HG03103 (cell line): ENCODE results near the gene MORN3.
"Not testable (repeated sequence)": the region's sequence is repeated elsewhere in the genome, so short reads cannot be mapped to it uniquely, and the experiment has no call there.

Experiments
- ATAC-seq: cut with Tn5 transposase; IDR thresholded peaks from one replicate; pipeline ENCODE4 v1.9.1; 2021; ENCODE audit warnings: low read depth; ENCODE audit not compliant: unreplicated experiment

The MORN3 gene

DNA sequence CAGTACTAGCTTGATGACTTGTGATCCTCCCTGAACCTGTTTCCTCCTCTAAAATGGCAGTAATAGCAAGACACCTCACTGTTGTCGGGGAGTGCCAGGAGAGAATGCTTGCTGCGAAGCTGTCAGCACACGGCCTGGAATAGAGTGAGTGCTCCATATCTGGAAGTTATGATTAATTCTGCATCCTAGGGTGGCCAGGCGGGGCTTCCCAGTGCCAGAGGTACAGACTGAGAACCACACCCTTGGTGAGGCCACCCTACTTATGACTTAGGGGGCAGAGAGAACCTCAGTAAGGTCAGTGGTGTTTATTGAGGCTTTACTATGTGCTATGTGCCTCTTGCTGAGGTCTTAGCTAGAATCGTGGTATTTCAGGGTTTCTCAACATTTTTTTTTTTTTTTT is 20.1 kb downstream of the MORN3 start:
- no peak for ATAC-seq

DNA sequence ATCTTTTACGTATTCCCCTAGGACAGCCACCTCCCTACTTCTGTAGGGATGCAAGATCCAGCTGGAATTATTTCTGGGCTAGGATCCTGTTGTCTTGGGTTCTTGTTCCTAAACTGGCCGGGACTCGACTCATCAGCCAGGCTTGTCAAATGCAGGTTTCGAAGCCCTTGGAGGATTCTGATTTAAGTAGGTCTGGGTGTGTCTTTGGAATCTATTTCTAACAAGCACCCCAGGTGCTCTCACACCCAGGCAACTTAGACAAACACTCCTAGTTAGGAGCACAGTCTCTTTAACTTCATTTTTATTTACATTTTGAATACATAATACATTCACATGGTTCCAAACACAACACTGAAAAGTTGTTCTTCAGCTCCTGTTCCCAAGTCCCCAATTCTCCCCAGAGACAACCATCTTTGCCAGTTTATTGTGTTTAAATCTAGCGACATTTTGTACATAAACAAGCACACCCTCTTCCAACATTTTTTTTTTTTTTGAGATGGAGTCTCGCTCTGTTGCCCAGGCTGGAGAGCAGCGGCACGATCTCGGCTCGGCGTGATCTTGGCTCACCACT is 20.9 kb downstream of the MORN3 start:
- no peak for ATAC-seq

- ATAC-seq, result no peak
Measured at GRCh38 chr12:121641343-121641630, 28.2 kb downstream of the MORN3 start.

DNA sequence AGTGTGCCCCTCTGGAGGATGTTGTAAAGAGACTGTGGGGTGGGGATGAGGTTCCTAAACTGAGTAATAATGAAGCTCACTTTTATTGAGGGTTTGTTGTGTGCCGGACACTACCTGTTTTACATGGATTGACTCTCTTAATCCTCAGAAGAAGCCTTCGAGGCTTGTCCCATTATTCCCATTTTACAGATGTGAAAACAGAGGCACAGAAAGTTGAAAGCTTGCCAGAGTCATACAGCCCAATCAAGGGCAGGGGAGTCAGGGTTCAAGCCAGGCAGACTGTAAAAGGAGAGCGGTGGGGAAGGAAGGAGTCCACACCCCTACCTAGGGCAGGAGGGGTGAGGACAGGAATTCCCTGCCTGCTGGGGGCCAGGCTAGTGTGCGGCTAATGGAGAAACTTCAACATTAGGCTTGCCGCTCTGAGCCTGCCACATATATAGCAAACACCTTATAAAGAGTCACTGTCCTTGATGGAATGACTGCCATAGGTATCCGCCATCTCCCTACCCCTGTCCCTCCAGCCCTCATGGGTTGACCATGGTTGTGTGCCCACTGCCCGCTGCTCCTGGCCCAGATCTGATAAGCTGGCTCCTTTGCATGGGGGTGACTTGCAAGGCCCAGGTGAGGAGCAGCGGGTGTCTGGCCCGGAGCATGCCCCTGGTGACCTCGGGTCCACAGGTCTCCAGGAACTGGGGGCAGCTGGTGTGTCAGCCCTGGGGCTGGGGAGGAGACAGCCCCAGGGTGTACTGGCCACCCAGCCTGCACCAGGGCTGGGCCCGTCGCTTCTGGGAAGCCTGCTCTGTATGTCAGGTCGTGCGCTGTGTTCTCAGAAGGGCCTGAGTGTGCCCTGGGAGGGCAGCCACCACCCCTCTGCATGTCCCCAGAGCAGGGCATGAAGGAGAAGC is 30.9 kb downstream of the MORN3 start:
- ATAC-seq, result no peak

- no peak for ATAC-seq
Measured at GRCh38 chr12:121637231-121637914, 32.1 kb downstream of the MORN3 start.

GRCh38 chr12:121634836-121635235 is 34.6 kb downstream of the MORN3 start:
- no peak for ATAC-seq

- ATAC-seq, result not testable (repeated sequence)
Measured at GRCh38 chr12:121633833-121634196, 35.6 kb downstream of the MORN3 start.

- ATAC-seq, result no peak
Measured at GRCh38 chr12:121632069-121632970, 37.1 kb downstream of the MORN3 start.

DNA sequence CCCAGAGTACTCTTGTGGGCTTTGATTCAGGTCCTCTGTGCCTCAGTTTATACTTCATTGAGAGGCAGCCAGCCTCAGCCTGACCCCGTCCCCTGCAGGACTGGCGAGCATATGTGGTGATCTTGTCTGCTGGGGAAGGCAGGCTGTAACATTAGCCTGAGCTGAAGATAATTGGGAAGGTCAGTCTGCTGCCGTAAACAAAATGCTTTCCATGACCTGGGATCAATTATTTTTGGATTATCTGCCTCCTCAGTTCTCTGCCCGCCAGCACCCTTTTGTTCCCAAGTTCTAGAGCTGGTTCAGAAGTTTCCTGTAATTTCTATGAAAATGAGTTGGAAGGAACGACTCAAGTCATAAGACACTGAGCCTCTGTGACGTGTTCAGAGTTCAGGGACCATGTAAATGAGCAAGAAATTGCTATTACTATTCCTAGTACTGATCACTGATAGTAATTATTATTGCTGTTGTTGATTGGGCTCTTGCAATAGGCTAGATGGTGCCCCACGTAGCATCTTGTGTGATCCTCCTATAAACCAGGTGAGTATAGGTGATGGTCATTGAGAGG is 38.6 kb downstream of the MORN3 start:
- no peak for ATAC-seq

DNA sequence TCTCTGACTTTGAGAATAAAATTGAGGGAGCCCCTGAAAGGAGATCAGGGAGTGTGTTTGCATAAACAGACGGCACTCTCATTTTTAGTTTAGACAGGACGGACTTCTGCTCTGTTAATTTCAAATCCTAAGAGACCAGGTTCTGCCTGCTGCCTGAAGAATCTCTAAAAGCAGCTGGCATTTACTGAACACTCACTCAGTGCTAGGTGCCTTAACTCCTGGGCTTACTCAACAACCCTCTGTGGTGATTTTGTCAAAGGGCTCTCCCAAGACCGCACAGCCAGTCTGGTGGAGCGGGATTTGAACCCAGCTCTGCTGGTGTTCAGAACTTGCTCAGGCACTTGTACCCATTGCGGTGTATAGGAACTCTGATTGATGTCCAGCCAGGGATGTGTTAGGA is 40.9 kb downstream of the MORN3 start:
- ATAC-seq, result no peak

DNA sequence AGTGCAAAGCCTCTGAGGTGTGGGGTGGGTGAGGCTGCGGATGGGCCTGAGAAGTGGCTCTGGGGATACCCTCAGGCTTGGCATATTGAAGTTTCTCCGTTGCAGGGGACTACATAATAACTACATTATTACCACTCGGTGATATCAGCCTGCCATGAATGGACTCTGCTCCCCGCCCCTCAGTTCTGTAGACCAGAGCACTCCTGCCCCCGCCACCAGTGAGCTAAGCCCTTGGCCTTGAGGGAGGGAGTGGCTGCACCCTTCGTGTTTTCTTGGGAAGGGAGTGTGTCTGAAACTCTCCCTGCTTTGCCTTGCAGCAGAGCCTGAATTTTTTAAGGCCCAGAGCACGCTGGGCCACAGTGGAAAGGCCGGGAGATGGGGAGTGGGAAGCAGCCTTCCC is 41.4 kb downstream of the MORN3 start:
- no peak for ATAC-seq

DNA sequence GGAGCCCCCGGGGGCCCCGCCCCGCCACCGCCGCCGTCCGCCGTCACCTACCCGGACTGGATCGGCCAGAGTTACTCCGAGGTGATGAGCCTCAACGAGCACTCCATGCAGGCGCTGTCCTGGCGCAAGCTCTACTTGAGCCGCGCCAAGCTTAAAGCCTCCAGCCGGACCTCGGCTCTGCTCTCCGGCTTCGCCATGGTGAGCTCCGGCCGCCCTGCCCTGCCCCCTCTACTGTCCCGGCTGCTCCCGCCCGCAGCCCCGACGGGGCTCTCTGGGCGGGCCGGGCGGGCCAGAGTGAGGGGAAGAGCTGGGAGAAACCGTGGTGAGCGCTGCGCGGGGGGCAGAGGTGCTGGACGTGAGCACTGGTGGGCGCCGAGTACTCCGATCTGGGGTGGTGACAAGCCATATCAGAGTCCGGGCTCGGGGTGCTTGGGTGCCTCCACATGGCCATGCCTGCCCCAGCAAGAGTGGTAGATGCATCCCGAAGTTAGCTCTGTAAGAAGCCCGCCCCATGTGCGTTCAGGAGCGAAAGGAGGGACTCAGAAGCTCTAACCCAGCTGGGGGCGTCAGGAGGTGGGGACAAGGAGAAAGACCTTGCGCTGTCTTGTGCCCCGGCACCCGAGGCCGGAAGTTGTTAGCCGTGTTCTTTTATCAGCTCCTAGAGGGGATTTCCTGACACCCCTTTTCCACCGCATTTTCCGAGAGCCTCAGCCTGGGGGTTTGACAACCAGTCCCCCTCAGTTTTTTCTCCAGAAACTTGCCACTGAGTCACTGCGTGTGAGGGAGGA is 42.4 kb downstream of the MORN3 start:
- ATAC-seq, result peak; percentile 21

DNA sequence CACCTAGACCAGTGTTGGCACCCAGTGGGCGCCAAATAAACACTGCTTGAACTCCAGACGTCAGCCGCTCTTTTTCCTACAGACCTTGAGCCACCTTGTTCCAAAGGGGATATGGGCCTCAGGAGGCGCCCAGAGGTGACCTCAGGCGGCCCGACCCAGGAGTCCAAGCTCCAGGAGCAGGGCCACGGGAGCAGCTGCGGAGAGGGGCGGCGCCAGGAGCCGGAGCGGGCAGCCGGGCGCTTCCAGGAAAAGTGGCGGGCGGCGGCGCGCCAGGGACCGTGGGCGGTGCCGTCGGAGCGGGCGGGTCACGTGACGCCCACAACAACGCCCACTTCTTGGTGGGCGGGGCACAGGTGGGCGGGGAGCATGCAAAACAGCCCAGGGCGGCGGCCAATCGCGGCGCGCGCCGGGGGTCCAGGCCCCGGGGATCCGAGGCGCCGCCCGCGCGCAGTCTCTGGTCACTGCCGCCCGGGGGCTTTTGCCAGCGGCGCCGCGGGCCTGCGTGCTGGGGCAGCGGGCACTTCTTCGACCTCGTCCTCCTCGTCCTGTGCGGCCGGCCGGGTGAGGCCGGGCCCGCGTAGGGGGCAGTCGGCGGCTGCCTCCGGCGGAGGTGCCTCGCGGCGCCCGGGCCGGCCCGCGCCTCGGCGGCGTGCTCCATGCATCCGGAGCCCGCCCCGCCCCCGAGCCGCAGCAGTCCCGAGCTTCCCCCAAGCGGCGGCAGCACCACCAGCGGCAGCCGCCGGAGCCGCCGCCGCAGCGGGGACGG is 43.2 kb downstream of the MORN3 start, which contains the start of gene ORAI1:
Gene ORAI1, plus strand, starts transcription at position 444 of the 766 bp plus-strand sequence.
- peak; percentile 57 for ATAC-seq

DNA sequence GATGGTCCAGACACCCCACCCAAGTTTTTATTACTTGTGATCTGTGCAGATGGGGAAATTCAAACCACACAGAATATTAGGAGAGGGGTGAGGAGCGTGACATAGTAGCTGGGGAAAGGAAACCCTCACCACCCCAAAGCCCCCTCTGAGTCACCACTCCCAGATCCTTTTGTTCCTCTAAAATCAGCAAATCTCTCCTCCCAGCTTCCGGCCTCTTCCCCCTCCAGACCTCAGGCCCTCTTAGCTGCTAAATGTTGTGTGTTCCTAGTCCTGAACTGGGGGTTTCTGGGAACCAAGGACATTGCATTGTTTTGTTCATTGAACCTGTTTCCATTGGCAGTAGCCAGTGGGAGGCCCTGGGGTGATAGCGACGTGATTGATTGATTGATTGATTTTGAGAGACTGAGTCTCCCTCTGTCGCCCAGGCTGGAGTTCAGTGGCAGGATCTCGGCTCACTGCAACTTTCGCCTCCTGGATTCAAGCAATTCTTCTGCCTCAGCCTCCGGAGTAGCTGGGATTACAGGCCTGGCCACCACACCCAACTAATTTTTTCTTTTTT is 49.0 kb downstream of the MORN3 start:
- ATAC-seq, result no peak

- no peak for ATAC-seq
Measured at GRCh38 chr12:121618659-121619233, 50.7 kb downstream of the MORN3 start.

GRCh38 chr12:121614872-121615467 is 54.5 kb downstream of the MORN3 start:
- no peak for ATAC-seq

DNA sequence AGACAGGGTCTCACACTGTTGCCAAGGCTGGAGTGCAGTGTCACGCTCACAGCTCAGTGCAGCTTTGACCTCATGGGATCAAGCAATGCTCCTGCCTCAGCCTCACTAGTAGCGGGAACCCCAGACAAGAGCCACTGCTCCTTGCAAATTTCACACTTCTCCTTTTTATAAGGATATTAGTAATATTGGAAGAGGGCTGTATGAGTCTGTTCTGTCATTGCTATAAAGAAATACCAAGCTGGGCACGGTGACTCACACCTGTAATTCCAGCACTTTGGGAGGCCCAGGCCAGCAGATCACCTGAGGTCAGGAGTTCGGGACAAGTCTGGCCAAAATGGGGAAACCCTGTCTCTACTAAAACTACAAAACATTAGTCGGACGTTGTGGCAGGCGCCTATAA is 56.0 kb downstream of the MORN3 start:
- no peak for ATAC-seq

DNA sequence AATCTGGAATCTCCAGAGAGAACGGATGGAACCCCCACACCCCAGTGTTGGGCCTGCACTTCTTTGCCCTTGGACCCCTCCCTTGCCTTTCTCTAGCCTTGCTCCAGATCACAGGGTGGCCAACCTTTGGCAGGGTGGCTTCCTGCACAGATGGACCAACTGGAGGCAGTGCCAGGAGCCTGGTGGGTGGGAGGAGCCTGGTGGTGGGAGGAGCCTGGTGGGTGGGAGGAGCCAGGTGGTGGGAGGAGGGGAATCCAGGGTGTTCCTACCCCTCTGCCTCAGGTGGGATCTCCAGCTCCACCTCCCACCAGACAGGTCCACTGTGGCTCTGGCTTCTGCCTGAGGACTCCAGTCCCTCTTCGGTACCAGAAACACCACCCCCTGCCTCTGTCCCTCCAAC is 58.1 kb downstream of the MORN3 start:
- no peak for ATAC-seq
